ENCODE results near the gene SAMD4A. TPM values are rescaled to one million over a fixed set of nuclear protein-coding genes. Genes with fewer than 3 reads are reported as not detected.

Gene SAMD4A
- total RNA-seq, 1 experiment from 2014 or later, result 9.6 TPM

- no peak overlapping the region for H2AK5ac ChIP-seq (ENCODE audit: insufficient read length, low read length)
- no peak overlapping the region for H3K18ac ChIP-seq (ENCODE audit: insufficient read length, low read depth, low read length)
- no peaks in the 10 kb centered on the region; the same call in 1 of the 2 replicates for H3K4me1 ChIP-seq (ENCODE audit: insufficient read depth, low read length)
- H4K8ac ChIP-seq (replicated peaks; ENCODE audit: insufficient read length, low read depth, low read length), result no peak overlapping the region
- H3K4me2 ChIP-seq (ENCODE audit: insufficient read depth, insufficient read length, low read length), result peak overlapping the region; percentile 99
- H3K27me3 ChIP-seq (ENCODE audit: insufficient read depth, low read length), result no peaks in the 10 kb centered on the region; the same call in 1 of the 2 replicates
- no peak overlapping the region for H2BK120ac ChIP-seq (ENCODE audit: low read depth, low read length, poor library complexity, severe bottlenecking)
- H2AFZ ChIP-seq (ENCODE audit: low read length), result no peak overlapping the region
- H3K27ac ChIP-seq (ENCODE audit: insufficient read length, low read depth, low read length), result no peak overlapping the region
- H3K14ac ChIP-seq (ENCODE audit: insufficient read depth, low read length), result peak overlapping the region; percentile 42; the same call in 1 of the 2 replicates
- H4K91ac ChIP-seq (ENCODE audit: insufficient read length, low read depth, low read length), result no peak overlapping the region
- peaks cover 21% of the 10 kb centered on the region for H3K23me2 ChIP-seq (ENCODE audit: insufficient read length, low read depth, low read length, poor library complexity, severe bottlenecking)
- Mint-ChIP-seq H3K36me3 (ENCODE audit: insufficient read depth in 1 of 3, low read depth in 3 of 3) (no peaks in the 10 kb centered on the region; a peak in 2 of 7 replicates), H3K4me1 (peaks cover 17 to 19% of the 10 kb centered on the region in 2 experiments), H3K9me3 (peaks cover 0 to 4% of the 10 kb centered on the region in 2 experiments; a peak in 2 of 5 replicates), H3K4me3 (peak overlapping the region; percentile 82 to 96), H3K27ac (peak overlapping the region in 1 of 3 experiments; percentile 92; a peak in 3 of 7 replicates), H3K27me3 (ENCODE audit: low read depth) (peaks cover 31% of the 10 kb centered on the region)
- no peak overlapping the region for H3K4ac ChIP-seq (ENCODE audit: low read depth, low read length)
- H2BK12ac ChIP-seq (ENCODE audit: insufficient read length, low read depth, low read length), result no peak overlapping the region
- TF ChIP-seq CTCF (conservative IDR thresholded peaks at IDR 0.05), result no peak
- peak overlapping the region; percentile 56 for H3K9ac ChIP-seq (ENCODE audit: extremely low read depth, insufficient read length, low read length)
- DNase-seq, result peak; percentile 71
- H2BK5ac ChIP-seq (ENCODE audit: insufficient read length, low read length), result no peak overlapping the region
- no peaks in the 10 kb centered on the region for H3K79me1 ChIP-seq (ENCODE audit: insufficient read depth, low read depth, low read length, poor library complexity, severe bottlenecking)
- H3T11ph ChIP-seq (ENCODE audit: low read length), result no peak overlapping the region
- no CpG with 5 or more reads among the region's 70 CpGs for WGBS (ENCODE audit: extremely low coverage, insufficient read length, low lambda C conversion rate)
- H2BK15ac ChIP-seq (ENCODE audit: low read depth, low read length), result no peak overlapping the region
- peaks cover 2% of the 10 kb centered on the region; the same call in 1 of the 2 replicates for H3K79me2 ChIP-seq (ENCODE audit: insufficient read depth, low read length)
- H3K56ac ChIP-seq (ENCODE audit: insufficient read length, low read depth, low read length), result no peak overlapping the region
- no peaks in the 10 kb centered on the region for H4K20me1 ChIP-seq (ENCODE audit: control insufficient read depth, insufficient read depth, insufficient read length)
- H4K5ac ChIP-seq (ENCODE audit: insufficient read length, low read depth, low read length), result no peak overlapping the region
- no peak overlapping the region for H2BK20ac ChIP-seq (ENCODE audit: low read depth, low read length, poor library complexity, severe bottlenecking)
- no peak overlapping the region for H3K23ac ChIP-seq (ENCODE audit: insufficient read length, low read depth, low read length)
- no peaks in the 10 kb centered on the region for H3K9me3 ChIP-seq (ENCODE audit: control insufficient read depth, low read depth, low read length)
These were observed 972 bp downstream of the SAMD4A start for GRCh38 chr14:54567639-54568561.
